Activated naive CD8-positive, alpha-beta T cell treated with anti-CD3 and anti-CD28 coated beads, Interleukin-2, amount 50 U/mL, for 16 hours (primary cell): ENCODE measurements around the gene VPS54.
"Not testable (repeated sequence)": the region's sequence is repeated elsewhere in the genome, so short reads cannot be mapped to it uniquely, and the experiment has no call there.

ENCODE experiments used
- DNase-seq: peaks from one replicate; pipeline ENCODE4 v3.0.0-alpha.2; 2020; ENCODE audit warnings: low read depth, low spot score

Gene VPS54

DNA sequence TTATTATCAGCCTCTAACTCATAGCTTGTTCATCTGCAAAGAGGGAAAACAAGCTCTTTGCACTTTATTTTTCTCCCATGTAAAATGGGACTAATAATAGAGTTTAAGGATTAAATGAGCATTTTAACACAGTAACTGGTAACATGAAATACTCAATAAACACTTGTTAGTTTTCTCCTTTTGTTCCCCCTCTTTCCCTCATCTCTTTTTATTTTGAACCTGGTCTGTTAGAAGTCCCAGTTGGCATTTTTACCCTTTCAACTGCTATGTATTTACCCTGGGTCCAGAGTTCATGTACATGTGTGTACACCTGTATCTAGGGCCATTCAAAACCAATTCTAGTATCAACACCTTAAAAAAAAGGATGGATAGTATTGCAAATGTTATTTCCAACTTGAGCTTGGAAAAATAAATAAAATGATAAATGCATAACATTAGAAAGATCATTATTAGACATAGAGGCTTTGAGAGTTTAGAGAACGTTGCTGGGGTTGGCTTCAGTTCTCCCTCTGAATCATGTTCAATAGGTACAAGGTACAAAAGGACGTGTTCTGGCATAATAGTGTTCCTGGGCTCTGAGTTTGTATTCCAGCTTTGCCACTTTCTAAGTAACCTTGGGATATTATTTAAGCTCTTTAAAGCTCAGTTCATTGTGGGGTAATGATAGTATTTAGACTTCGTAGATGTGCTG lies 5.2 kb upstream of the VPS54 start:
- no peak for DNase-seq

DNA sequence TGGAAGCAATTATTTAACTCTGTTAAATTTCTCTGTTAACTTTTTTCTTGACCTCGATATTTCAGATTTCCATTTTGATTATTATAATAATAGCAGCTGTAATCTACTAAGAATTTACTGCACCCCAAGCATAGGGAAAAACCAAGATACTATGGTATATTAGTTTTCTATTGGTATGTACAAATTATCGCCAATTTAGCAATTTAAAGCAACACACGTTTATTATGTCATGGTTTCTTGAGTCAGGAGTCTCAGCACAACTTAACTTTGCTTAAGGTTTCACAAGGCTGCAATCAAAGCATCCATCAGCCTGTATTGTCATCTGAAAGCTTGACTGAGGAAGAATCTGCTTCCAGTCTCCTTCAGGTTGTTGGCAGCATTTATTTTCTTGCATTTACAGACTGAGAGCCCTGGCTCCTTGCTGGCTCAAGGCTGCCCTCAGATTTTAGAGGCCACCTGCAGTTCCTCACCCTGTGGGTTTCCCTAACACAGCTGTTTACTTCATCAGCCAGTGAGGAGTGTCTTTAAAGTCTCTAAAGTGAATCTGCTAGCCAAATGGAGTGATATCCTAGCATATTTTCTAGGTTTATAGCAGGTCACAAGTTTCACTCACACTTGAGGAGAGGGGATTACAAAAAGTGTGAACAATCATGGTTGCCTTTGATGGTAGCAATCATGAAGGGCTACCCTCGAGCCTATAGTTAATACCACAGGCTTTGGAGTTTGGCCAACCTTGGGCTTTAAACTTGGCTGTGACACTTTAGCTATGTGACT lies 4.4 kb upstream of the VPS54 start:
- DNase-seq = no peak

DNA sequence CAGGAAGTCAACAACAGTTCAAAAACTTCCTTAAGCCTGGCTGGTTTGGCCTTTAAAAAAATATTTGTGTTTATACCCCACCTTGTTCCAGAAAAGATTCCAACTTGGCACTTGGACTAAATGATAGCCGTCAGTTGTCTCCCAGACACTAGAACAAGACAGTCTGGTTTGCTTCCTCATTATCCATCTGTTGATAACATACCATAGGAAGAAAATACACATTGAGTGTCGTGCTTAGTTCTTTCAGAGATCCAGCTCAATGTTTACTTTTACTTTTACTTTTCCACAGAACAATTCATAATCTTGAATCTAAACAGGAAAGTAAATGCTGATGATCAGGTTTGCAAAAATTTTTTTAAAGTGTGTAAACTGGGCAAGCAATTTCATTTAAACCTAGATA lies 2.4 kb upstream of the VPS54 start:
- DNase-seq = no peak

DNA sequence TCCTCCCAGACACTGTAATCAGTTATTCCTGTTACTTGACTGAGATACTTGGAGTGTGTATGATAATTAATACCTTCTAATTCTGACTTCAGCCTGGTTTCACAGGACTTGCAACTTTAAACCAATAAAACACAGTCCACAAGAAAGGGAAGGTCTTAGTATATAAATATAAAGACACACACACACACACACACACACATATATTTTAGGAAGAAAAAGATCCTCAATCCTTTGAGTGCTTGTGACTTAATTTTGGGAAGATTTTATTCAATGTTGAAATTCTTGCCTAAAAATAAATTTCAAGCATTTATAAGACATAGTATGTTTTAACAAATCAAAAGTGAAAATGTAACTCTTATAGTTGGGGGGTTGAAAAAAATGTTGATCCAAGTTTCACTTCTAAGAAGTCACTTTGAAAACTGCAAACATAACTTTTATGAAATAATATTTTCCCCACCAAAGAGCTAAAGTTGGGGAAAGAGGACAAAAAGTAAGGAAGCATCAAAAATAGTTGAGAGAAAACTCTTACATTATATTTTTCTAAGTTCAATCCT lies 824 bp upstream of the VPS54 start:
- no peak for DNase-seq

DNA sequence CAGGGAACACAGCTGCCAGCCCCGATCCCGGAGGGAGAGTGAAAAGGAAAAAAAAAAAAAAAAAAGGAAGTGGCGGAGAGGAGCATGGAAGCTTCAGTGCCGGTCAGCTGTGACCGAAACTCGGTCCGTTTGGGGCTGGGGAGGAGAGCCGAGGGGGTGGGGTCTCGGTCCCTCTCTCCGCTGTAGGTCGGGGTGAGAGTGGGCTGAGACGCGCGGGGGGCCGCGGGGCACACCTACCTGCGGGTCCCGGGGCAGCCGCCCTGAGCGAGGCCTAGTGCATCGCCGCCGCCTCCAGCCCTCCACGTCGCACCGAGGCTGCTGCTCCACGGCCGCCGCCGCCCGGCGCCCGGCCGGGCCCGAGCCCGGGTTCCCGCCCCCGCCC lies 536 bp downstream of the VPS54 start:
- no peak for DNase-seq

DNA sequence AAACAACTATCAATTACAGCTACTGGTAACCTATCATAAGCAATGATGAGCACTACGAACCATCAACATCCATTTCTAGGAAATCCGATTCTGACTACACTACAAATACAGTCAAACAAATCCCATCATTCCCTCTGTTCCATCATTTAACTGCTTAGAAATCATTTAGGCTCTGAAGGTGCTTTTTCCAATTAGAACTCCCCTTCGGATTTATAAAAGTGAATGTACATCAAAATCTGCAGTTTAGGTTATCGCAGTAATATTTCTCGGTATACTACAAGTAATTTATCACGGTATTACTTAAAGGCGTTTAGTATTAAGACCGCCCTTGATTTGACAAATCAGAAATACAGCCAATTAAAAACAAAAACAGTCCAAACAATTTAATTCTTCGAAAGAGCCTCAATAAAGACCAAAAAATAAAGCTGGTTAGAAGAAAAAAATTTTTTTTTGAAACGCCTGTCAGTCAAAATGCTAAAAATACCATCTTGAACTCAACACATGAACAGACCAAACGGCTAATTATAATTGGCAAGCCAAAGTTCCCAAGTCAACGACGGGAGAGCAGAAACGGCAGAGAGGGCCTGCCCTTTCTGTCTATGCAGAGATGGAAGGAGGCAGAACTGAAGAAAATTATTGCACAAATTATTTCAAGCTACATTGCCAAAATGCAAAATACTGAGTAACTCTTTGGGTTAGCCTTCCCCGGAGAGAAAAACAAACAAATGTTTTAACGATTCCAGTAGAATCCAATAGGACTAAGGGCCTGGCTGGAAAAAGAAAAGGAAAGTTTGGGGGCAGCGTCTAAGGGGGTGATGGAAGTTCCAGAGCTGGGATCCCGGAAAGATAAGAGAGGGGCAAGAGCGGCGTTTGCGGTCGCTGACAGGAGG lies 1.2 kb downstream of the VPS54 start:
- DNase-seq = no peak

DNA sequence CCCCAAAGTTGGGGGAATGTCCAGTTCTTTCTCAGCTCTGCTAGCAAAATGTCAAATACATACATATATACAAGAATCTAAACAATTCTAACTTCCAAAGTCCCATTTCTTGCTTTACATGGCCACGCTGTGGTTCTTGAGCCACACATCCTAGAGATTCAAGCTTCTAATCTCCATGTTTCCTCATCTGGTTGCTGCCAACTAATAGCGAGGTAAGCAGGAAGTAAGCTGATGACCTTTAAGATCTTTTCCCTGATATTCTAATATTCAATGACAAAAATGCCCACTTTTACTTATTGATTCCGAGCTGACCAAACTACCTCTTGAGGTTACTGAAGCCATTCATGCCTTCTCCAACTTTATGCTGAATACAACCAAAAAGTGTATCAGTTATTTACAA lies 3.3 kb downstream of the VPS54 start:
- no peak for DNase-seq

DNA sequence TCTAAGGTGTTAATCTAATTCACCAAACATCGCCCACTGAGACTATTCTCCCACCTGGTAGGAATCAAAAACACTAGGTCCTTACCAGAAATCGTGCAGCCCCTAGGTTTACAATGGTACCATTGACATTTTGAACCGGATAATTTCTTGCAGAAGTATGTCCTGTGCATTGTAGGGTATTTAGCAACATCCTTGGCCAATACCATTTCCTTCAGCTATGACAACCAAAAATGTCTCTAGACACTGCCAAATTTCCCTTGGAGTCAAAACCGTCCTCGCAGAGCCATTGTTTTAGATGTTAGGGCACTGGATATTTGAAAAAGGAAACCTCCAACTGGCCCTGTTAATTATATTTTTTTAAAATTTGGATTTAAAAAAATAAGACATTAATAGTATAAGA lies 3.8 kb downstream of the VPS54 start:
- DNase-seq = no peak

DNA sequence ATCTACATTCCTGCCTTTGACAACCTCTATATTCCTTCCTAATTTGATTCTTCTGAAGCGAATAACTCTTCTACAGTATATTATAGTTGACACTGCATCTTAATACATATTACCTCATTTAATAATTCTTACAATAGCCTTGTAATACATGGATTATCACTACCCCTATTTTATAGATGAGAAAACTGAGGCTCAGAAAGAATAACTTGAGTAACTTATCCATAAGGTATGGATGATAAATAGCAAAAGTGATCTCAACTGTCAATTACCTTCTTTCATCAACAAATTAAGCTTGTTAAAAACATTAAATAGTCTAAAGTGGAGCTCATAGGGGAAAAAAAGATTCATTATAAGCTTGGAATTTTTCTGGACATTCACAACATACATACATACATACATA lies 4.6 kb downstream of the VPS54 start:
- no peak for DNase-seq

DNA sequence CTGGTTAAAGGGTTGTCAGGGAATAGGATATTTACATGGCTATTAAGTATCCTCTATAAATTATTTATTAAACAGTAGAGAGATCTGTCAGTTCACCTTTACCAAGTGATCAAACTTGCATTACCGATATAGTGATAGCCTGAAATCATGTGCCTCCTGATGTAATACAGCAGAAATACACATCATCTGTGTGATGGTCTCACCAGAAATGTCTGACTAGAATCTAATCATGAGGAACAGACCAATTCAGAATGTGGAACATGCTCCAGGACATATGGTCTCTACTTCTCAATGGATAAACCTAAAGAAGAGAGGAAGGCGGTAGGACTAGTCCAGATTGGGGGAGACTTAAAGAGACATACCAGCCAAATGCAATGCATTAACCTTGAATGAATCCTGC lies 6.2 kb downstream of the VPS54 start:
- no peak for DNase-seq

DNA sequence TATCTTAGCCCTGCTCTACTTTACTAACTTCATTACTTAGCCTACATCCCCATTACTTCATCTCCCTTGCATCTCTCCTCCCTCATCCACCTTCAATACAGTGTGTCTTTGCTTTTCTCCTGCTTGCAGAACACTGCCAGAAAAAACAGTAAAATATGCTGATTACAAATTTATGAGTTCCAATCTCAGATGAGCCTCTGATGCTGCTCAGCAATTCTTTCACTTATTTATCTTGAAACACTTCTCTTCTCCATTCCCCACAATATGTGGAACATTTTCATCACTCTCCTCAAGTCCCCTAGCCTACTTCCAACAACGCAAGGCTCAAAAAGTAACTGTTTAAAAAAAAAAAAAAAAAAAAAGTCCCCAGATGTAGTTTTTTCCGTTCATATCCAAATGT lies 7.1 kb downstream of the VPS54 start:
- no peak for DNase-seq

DNA sequence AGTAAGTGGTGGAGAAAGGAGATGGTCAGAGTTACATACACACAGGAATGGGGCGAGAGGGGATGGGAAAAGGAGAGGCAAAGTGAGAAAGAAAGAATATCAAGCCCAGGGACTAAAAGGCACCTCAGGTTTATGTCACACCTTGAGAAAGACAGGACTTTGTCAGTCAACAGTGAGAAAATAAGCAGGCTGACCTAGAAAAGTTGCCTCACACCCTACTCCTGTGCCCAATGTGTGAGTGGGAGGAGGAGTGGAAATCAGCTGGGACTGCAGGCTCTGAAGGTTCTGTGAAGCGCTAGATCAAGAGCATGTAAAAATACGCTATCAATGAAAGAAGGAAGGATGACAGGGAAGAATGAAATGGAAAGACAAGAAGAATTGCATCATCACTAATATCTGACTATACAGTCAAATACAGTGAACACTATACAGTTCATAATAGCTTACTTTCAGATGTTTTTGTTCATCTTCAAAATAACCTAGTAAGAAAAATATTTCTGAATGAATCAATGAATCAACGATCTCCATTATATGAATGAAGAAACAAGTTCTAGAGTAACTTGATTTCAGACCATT lies 10.7 kb downstream of the VPS54 start:
- no peak for DNase-seq

DNA sequence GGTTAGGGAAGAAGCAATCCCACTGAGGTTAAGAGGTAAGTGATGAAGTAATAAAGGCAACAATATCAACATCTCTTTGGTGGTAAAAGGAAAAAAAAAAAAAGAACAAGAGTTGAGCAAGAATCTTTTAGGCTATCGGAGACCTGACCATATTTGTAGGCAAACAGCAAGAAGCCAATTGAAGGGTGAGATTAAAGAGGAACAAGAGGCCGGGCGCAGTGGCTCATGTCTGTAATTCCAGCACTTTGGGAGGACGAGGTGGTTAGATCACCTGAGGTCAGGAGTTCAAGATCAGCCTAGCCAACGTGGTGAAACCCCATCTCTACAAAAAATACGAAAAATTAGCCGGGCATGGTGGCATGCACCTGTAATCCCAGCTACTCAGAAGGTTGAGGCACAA lies 11.3 kb downstream of the VPS54 start:
- no peak for DNase-seq

DNA sequence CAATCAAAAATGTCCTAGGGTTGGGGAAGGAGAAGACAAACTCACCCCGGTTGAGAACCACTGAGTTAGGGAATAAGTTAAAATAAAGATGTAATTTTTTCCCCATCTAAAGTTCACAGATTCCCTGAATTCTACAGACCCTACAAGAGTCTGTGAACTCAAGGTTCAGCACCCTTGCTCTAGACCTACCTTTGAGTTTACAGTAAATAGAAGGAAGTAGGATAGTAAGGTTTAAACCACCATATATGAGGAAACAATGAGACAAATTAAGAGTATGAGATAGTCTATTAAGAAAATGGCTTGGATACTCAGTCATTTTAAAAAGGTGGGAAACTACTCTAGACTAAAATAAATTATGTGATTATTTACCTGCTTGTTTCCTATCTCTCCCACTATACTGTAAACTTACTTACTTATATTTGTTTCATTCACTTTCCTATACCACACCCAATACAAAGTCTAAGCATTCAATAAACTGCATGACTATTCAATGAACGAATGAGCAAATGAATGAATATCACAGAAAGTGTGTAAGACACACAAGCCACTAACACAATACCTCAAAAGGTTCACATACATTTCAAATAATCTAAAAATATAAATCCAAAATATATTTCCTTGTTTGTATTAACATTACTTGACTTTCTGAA lies 13.4 kb downstream of the VPS54 start:
- no peak for DNase-seq

DNA sequence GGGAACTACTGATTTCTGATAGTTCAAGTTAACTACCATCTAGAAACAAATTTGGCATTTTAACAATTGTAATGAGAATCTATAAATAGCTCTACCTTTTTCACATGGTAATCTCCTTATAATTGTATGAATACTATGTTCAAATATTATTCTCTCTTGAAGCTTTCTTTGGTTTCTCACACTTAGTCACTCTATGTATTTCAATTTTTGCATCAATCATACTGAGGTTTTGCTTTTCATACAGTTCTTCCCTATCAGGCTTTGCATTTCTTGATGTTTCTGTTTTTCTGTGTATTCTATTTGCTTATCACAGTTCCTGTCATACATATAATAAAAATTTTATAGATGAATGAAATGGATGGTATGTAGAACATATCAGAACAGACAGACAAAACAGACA lies 16.0 kb downstream of the VPS54 start:
- no peak for DNase-seq

DNA sequence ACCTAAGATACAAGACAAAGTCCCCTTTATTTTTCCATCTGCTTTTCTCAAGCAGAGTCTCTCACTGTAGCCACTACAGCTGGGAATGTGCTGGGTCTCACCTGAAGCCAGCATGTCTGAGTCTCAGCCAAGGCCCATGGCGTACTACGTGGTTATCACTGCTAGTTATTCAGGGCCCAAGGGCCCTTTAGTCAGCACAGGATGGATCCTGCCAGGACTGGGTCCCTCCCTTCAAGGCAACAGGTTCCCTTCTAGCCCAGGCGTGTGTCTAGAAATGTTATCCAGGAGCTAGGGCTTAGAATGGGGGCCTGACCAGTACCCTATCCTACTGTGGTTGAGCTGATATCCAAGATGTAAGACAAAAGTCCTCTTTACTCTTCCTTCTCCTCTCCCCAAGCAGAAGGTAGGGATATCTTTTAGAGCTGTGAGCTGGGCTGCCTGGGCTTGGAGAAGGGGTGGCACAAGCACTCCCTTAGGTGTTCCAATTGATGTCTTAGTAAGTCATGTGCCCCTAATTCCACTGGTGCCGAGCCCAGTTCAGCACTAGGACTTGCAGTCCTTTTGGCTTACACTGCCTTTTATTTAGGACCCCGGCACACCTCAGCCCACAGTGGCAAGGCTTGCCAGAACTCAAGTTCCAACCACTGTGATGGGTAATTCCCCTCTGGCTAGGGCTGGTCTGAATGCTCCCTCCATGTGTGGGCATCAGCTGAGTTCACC lies 17.7 kb downstream of the VPS54 start:
- no peak for DNase-seq

DNA sequence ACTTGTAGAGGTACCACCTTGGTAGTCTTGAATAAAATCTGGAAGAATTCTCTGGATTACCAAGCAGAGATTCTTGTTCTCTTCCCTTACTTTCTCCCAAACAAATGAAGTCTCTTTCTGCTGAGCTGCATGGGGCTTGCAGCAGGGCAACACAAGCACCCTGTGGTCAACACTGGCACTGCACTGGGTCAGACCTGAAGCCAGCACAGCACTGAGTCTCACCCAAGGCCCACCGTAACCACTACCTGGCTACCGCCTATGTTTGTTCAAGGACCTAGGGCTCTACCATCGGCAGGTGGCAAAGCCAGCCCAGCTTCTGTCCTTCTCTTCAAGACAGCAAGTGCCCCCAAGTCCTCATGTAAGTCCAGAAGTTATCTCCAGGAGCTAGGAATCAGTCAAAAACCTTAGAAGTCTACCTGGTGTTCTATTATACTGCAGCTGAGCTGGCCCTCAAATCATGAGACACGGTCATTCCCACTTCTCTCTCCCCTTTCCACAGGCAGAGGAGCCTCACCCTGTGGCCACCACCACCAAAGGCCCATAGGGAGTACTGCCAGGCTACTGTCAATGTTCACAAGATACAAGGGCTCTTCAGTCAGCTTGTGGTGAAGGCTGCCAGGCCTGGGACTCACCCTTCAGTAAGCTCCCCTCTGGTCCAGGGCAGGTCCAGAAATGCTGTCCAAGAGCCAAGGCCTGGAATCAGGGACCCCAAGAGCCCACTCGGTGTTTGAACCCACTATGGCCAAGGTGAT lies 18.4 kb downstream of the VPS54 start:
- DNase-seq = no peak

DNA sequence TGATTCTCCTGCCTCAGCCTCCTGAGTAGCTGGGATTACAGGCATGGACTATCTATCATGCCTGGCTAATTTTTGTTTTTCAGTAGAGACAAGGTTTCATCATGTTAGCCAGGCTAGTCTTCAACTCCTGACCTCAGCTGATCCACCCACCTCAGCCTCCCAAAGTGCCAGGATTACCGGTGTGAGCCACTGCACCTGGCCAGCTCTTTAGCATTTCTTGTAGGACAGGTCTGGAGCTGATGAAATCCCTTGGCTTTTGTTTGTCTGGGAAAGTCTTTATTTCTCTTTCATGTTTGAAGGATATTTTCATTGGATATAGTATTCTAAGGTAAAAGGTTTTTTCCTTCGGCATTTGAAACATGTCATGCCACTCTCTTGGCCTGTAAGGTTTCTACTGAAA lies 20.2 kb downstream of the VPS54 start:
- no peak for DNase-seq

DNA sequence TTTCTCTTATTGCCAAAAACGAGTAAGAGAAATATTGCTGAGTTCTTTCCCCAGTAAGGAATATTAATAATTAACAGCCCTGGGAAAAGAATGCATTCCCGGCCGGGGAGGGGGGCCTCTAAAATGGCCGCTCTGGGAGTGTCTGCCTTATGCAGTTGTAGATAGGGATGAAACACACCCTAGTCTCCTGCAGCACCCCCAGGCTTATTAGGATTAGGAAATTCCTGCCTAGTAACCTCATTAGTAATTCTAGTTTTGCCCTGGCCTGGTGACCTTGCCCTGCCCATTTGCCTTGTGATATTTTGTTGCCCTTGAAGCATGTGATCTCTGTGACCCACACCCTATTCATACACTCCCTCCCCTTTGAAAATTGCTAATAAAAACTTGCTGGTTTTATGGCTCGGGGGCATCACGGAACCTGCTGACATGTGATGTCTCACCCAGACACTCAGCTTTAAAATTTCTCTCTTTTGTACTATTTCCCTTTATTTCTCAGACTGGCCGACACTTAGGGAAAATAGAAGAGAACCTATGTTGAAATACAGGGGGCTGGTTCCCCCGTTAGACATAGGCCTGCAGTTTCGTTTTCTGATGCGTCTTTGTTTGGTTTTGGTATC lies 22.5 kb downstream of the VPS54 start:
- DNase-seq = not testable (repeated sequence)
